WTC11 (cell line): ENCODE measurements around the gene INTS7. TPM values are rescaled to one million over a fixed set of nuclear protein-coding genes. Genes with fewer than 3 reads are reported as not detected.

Source experiments
- ATAC-seq: fragments of 200-7000 bp; cut with Tn5 transposase; 2 replicates; pipeline ENCODE4 v1.10.0; 2021; ENCODE audit warnings: mild to moderate bottlenecking, moderate library complexity
- CTCF ChIA-PET: fragments of 300-600 bp; sonication (Branson Sonifier 250); formaldehyde crosslinking; loops from one replicate; lab custom pipeline; 2021; ENCODE audit warnings: antibody characterized with exemption; lab: Charles Lee
- POLR2A ChIA-PET: fragments of 350-600 bp; sonication (Branson Sonifier 250); formaldehyde crosslinking; loops from one replicate; lab custom pipeline; 2021; ENCODE audit warnings: antibody characterized with exemption; lab: Charles Lee
- DNase-seq: peaks from one replicate; pipeline ENCODE4 v3.0.0; 2021; ENCODE audit warnings: low spot score
- H3K27ac Mint-ChIP-seq: 2 replicates; pipeline ENCODE4 v1.8.0; 2021; ENCODE audit warnings: mixed read lengths
- H3K27me3 Mint-ChIP-seq: 2 replicates; pipeline ENCODE4 v1.8.0; 2021; ENCODE audit warnings: low read depth, mild to moderate bottlenecking, moderate library complexity, mixed read lengths
- H3K36me3 Mint-ChIP-seq: 2 replicates; pipeline ENCODE4 v1.8.0; 2021; ENCODE audit warnings: mixed read lengths
- H3K4me1 Mint-ChIP-seq: 2 replicates; pipeline ENCODE4 v1.8.0; 2022; ENCODE audit warnings: mixed read lengths
- H3K4me3 Mint-ChIP-seq: 2 replicates; pipeline ENCODE4 v1.8.0; 2021; ENCODE audit warnings: mild to moderate bottlenecking, moderate library complexity, mixed read lengths
- H3K9me3 Mint-ChIP-seq: 2 replicates; pipeline ENCODE4 v1.8.0; 2021; ENCODE audit warnings: mixed read lengths
- ATF1 ChIP-seq: sonication (generic); formaldehyde crosslinking; IDR thresholded peaks from 2 replicates; pipeline ENCODE4 v1.8.1; 2023; ENCODE audit warnings: mild to moderate bottlenecking, moderate library complexity, missing genetic modification reagents
- CREB1 ChIP-seq: sonication (generic); formaldehyde crosslinking; IDR thresholded peaks from 2 replicates; pipeline ENCODE4 v1.8.0; 2023; ENCODE audit warnings: mild to moderate bottlenecking, missing genetic modification reagents
- ELF4 ChIP-seq: sonication (generic); formaldehyde crosslinking; IDR thresholded peaks from 2 replicates; pipeline ENCODE4 v1.8.1; 2022; ENCODE audit warnings: low read depth, mild to moderate bottlenecking, moderate library complexity, missing genetic modification reagents
- ETV6 ChIP-seq: sonication (generic); formaldehyde crosslinking; IDR thresholded peaks from 2 replicates; pipeline ENCODE4 v1.8.1; 2022; ENCODE audit warnings: mild to moderate bottlenecking, missing genetic modification reagents
- IRF2 ChIP-seq: sonication (generic); formaldehyde crosslinking; IDR thresholded peaks from 2 replicates; pipeline ENCODE4 v1.8.0; 2022; ENCODE audit warnings: low read depth, missing genetic modification reagents, borderline replicate concordance
- JUN ChIP-seq: sonication (generic); formaldehyde crosslinking; IDR thresholded peaks from 2 replicates; pipeline ENCODE4 v1.8.0; 2023; ENCODE audit warnings: mild to moderate bottlenecking, missing genetic modification reagents
- NFATC4 ChIP-seq: fragments of 250-450 bp; sonication (Bioruptor Pico); IDR thresholded peaks from 2 replicates; pipeline ENCODE4 v1.9.0; 2021; ENCODE audit warnings: mild to moderate bottlenecking
- SMAD4 ChIP-seq: sonication (generic); formaldehyde crosslinking; IDR thresholded peaks from 2 replicates; pipeline ENCODE4 v1.8.0; 2022; ENCODE audit warnings: mild to moderate bottlenecking, missing genetic modification reagents
- ZBTB21 ChIP-seq: sonication (generic); formaldehyde crosslinking; IDR thresholded peaks from 2 replicates; pipeline ENCODE4 v1.8.1; 2023; ENCODE audit warnings: mild to moderate bottlenecking, missing genetic modification reagents, borderline replicate concordance
- ZNF423 ChIP-seq: fragments of 250-450 bp; sonication (Bioruptor Pico); IDR thresholded peaks from 2 replicates; pipeline ENCODE4 v2.1.2; 2022; ENCODE audit warnings: mild to moderate bottlenecking, moderate library complexity
- total RNA-seq: library from RNA; stranded (reverse); gene quantifications from 3 replicates; pipeline ENCODE4 v1.2.3, GENCODE V29; 2021
- TF ChIP-seq, protein P1 (sequence below): fragments of 250-450 bp; sonication (Bioruptor Pico); IDR thresholded peaks from 2 replicates; pipeline ENCODE4 v1.9.0; 2021; ENCODE audit warnings: mild to moderate bottlenecking, borderline replicate concordance
- TF ChIP-seq, protein P2 (sequence below): sonication (generic); formaldehyde crosslinking; IDR thresholded peaks from 2 replicates; pipeline ENCODE4 v1.8.1; 2022; ENCODE audit warnings: low read depth, missing genetic modification reagents, borderline replicate concordance
- TF ChIP-seq, protein P3 (sequence below): fragments of 250-450 bp; sonication (Bioruptor Pico); IDR thresholded peaks from 2 replicates; pipeline ENCODE4 v1.9.0; 2021; ENCODE audit warnings: mild to moderate bottlenecking
- TF ChIP-seq, protein P4 (sequence below): sonication (generic); formaldehyde crosslinking; conservative IDR thresholded peaks from 2 replicates; pipeline ENCODE4 v1.8.1; 2023; ENCODE audit warnings: mild to moderate bottlenecking, low read depth, missing genetic modification reagents, moderate library complexity
- TF ChIP-seq, protein P5 (sequence below): sonication (generic); formaldehyde crosslinking; IDR thresholded peaks from 2 replicates; pipeline ENCODE4 v1.8.0; 2023; ENCODE audit warnings: mild to moderate bottlenecking, missing genetic modification reagents
- TF ChIP-seq, protein P6 (sequence below): fragments of 250-450 bp; sonication (Bioruptor Pico); IDR thresholded peaks from 2 replicates; pipeline ENCODE4 v1.9.0; 2021; ENCODE audit warnings: moderate library complexity, mild to moderate bottlenecking, inconsistent platforms, borderline replicate concordance

The INTS7 gene
- total RNA-seq, 1 experiment from 2014 or later: 17.2 TPM

DNA sequence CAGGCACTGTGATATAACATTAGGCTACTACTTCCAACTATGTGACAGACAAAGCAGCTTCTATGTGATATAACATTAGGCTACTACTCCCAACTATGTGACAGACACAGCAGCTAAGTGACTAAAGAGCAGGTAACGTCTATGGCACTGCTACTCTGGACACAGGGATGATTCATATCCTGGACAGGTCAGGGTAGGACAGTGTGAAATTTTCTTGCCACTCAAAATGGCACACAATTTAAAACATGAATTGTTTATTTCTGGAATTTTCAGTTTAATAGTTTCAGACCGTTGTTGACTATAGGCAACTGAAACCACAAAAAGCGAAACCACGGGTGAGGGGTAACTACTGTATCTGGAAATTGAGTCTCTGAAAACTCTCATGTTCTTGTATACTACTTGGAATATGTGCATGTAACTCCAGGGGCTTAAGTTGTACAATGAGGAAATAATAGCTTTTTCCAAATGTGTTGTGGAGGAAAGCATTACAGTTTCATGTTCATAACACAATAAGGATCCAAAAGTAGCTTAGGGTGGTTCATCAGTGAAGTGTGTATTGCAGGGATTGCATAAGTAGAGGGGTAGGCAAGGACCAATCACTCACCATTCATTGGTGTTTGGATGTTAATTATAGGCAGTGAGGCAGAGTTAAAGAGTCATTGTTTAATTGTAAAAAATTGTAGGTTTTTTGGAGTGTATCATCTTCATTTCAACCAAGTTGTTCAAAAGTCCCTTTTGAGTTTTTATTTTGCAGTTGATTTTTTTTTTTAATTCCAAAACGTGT, 5.5 kb upstream of the INTS7 start (continued):
- TF ChIP-seq, protein P1, sequence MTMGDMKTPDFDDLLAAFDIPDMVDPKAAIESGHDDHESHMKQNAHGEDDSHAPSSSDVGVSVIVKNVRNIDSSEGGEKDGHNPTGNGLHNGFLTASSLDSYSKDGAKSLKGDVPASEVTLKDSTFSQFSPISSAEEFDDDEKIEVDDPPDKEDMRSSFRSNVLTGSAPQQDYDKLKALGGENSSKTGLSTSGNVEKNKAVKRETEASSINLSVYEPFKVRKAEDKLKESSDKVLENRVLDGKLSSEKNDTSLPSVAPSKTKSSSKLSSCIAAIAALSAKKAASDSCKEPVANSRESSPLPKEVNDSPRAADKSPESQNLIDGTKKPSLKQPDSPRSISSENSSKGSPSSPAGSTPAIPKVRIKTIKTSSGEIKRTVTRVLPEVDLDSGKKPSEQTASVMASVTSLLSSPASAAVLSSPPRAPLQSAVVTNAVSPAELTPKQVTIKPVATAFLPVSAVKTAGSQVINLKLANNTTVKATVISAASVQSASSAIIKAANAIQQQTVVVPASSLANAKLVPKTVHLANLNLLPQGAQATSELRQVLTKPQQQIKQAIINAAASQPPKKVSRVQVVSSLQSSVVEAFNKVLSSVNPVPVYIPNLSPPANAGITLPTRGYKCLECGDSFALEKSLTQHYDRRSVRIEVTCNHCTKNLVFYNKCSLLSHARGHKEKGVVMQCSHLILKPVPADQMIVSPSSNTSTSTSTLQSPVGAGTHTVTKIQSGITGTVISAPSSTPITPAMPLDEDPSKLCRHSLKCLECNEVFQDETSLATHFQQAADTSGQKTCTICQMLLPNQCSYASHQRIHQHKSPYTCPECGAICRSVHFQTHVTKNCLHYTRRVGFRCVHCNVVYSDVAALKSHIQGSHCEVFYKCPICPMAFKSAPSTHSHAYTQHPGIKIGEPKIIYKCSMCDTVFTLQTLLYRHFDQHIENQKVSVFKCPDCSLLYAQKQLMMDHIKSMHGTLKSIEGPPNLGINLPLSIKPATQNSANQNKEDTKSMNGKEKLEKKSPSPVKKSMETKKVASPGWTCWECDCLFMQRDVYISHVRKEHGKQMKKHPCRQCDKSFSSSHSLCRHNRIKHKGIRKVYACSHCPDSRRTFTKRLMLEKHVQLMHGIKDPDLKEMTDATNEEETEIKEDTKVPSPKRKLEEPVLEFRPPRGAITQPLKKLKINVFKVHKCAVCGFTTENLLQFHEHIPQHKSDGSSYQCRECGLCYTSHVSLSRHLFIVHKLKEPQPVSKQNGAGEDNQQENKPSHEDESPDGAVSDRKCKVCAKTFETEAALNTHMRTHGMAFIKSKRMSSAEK (CRISPR knock-in tag): no peak
- TF ChIP-seq, protein P2, sequence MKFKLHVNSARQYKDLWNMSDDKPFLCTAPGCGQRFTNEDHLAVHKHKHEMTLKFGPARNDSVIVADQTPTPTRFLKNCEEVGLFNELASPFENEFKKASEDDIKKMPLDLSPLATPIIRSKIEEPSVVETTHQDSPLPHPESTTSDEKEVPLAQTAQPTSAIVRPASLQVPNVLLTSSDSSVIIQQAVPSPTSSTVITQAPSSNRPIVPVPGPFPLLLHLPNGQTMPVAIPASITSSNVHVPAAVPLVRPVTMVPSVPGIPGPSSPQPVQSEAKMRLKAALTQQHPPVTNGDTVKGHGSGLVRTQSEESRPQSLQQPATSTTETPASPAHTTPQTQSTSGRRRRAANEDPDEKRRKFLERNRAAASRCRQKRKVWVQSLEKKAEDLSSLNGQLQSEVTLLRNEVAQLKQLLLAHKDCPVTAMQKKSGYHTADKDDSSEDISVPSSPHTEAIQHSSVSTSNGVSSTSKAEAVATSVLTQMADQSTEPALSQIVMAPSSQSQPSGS (CRISPR knock-in tag): no peak

DNA sequence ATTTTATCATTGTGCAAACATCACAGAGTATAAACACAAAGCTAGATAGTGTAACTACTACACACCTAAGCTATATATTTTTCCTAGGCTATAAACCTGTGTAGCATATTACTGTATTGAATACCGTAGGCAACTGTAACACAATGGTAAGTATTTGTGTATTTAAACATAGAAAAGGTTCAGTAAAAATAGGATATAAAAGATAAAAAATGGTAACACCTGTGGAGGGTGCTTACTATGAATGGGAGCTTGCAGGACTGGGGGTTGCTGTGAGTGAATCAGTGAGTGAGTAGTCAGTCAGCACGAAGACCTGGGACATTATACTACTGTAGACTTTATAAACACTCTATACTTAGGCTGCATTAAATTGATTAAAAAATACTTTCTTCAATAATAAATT, 4.3 kb upstream of the INTS7 start:
- no peak overlapping the region for H3K27ac Mint-ChIP-seq
- TF ChIP-seq SMAD4 (CRISPR knock-in tag) (no peak), ZBTB21 (no peak), ZNF423 (CRISPR knock-in tag) (no peak), ETV6 (CRISPR knock-in tag) (no peak), ELF4 (CRISPR knock-in tag) (no peak), NFATC4 (no peak), ATF1 (CRISPR knock-in tag) (no peak), IRF2 (no peak), JUN (no peak), CREB1 (no peak)
- TF ChIP-seq, protein P3, sequence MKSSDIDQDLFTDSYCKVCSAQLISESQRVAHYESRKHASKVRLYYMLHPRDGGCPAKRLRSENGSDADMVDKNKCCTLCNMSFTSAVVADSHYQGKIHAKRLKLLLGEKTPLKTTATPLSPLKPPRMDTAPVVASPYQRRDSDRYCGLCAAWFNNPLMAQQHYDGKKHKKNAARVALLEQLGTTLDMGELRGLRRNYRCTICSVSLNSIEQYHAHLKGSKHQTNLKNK: no peak
- TF ChIP-seq, protein P4, sequence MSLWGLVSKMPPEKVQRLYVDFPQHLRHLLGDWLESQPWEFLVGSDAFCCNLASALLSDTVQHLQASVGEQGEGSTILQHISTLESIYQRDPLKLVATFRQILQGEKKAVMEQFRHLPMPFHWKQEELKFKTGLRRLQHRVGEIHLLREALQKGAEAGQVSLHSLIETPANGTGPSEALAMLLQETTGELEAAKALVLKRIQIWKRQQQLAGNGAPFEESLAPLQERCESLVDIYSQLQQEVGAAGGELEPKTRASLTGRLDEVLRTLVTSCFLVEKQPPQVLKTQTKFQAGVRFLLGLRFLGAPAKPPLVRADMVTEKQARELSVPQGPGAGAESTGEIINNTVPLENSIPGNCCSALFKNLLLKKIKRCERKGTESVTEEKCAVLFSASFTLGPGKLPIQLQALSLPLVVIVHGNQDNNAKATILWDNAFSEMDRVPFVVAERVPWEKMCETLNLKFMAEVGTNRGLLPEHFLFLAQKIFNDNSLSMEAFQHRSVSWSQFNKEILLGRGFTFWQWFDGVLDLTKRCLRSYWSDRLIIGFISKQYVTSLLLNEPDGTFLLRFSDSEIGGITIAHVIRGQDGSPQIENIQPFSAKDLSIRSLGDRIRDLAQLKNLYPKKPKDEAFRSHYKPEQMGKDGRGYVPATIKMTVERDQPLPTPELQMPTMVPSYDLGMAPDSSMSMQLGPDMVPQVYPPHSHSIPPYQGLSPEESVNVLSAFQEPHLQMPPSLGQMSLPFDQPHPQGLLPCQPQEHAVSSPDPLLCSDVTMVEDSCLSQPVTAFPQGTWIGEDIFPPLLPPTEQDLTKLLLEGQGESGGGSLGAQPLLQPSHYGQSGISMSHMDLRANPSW (CRISPR knock-in tag): no peak
- TF ChIP-seq, protein P5, sequence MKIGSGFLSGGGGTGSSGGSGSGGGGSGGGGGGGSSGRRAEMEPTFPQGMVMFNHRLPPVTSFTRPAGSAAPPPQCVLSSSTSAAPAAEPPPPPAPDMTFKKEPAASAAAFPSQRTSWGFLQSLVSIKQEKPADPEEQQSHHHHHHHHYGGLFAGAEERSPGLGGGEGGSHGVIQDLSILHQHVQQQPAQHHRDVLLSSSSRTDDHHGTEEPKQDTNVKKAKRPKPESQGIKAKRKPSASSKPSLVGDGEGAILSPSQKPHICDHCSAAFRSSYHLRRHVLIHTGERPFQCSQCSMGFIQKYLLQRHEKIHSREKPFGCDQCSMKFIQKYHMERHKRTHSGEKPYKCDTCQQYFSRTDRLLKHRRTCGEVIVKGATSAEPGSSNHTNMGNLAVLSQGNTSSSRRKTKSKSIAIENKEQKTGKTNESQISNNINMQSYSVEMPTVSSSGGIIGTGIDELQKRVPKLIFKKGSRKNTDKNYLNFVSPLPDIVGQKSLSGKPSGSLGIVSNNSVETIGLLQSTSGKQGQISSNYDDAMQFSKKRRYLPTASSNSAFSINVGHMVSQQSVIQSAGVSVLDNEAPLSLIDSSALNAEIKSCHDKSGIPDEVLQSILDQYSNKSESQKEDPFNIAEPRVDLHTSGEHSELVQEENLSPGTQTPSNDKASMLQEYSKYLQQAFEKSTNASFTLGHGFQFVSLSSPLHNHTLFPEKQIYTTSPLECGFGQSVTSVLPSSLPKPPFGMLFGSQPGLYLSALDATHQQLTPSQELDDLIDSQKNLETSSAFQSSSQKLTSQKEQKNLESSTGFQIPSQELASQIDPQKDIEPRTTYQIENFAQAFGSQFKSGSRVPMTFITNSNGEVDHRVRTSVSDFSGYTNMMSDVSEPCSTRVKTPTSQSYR (CRISPR knock-in tag): no peak
- TF ChIP-seq, protein P6, sequence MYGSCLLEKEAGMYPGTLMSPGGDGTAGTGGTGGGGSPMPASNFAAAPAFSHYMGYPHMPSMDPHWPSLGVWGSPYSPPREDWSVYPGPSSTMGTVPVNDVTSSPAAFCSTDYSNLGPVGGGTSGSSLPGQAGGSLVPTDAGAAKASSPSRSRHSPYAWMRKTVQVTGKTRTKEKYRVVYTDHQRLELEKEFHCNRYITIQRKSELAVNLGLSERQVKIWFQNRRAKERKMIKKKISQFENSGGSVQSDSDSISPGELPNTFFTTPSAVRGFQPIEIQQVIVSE (CRISPR knock-in tag): no peak
- TF ChIP-seq, all 79 proteins: peak for 0
- Mint-ChIP-seq H3K36me3 (peaks cover 8% of the 10 kb centered on the region), H3K9me3 (no peaks in the 10 kb centered on the region), H3K27me3 (peaks cover 3% of the 10 kb centered on the region; the same call in 1 of the 2 replicates), H3K4me3 (no peak overlapping the region), H3K4me1 (peaks cover 29% of the 10 kb centered on the region)
- ATAC-seq (no peak), DNase-seq (no peak)
- ChIA-PET CTCF (no interaction called here), POLR2A (interaction anchor here (1.5 kb wide), 1 partner anchor 8 kb away, joined by 3 read pairs; no protein-coding TSS in a partner anchor)
